ENCODE data around the gene MAP2K1.

DNA sequence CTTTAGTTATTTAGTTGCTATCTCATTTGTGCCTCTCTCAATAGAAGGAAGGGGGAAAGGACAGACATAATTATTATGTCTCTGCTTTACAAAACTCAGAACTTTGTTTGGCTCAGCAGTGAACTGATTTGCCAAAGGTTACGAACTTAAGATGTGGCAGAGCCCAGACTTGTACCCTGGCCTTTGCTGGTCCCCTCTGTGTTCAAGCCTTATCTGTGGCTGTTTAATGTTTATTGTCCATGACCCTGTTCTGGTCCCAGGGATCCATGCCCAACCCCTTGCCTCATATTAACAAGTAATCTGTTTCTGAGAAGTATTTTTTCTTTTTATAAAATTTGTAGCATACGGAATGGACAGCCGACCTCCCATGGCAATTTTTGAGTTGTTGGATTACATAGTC, 100.2 kb downstream of the MAP2K1 start:
- no peak for TF ChIP-seq POLR2A (IDR thresholded peaks at IDR 0.05)
- TF ChIP-seq, protein P1, sequence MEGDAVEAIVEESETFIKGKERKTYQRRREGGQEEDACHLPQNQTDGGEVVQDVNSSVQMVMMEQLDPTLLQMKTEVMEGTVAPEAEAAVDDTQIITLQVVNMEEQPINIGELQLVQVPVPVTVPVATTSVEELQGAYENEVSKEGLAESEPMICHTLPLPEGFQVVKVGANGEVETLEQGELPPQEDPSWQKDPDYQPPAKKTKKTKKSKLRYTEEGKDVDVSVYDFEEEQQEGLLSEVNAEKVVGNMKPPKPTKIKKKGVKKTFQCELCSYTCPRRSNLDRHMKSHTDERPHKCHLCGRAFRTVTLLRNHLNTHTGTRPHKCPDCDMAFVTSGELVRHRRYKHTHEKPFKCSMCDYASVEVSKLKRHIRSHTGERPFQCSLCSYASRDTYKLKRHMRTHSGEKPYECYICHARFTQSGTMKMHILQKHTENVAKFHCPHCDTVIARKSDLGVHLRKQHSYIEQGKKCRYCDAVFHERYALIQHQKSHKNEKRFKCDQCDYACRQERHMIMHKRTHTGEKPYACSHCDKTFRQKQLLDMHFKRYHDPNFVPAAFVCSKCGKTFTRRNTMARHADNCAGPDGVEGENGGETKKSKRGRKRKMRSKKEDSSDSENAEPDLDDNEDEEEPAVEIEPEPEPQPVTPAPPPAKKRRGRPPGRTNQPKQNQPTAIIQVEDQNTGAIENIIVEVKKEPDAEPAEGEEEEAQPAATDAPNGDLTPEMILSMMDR (IDR thresholded peaks at IDR 0.05): no peak
